Spinal cord (tissue), 10 donors: ENCODE data around the gene YEATS2. TPM values are rescaled to one million over a fixed set of nuclear protein-coding genes. Genes with fewer than 3 reads are reported as not detected.
"Not testable (repeated sequence)": the region's sequence is repeated elsewhere in the genome, so short reads cannot be mapped to it uniquely, and the experiment has no call there.

Experiments used
- DNase-seq, 6 donors: peaks; one replicate each; pipeline versions ENCODE4 v3.0.0 to v3.0.0-alpha.2; 2013 to 2015; ENCODE audit warnings: low spot score in 6 of 6, low read depth in 4 of 6
- H3K27ac ChIP-seq: one replicate; pipeline ENCODE4 v1.5.1; 2013; ENCODE audit warnings: low read depth, low read length, control low read depth
- H3K27me3 ChIP-seq: one replicate; pipeline ENCODE4 v1.6.1; 2013; ENCODE audit warnings: low read length; ENCODE audit not compliant: control insufficient read depth, insufficient read depth
- H3K36me3 ChIP-seq: one replicate; pipeline ENCODE4 v1.6.1; 2013; ENCODE audit warnings: low read length; ENCODE audit not compliant: control insufficient read depth, insufficient read depth
- H3K4me1 ChIP-seq: one replicate; pipeline ENCODE4 v1.6.1; 2013; ENCODE audit warnings: low read length; ENCODE audit not compliant: control insufficient read depth, insufficient read depth
- H3K4me3 ChIP-seq: one replicate; pipeline ENCODE4 v1.5.1; 2013; ENCODE audit warnings: low read depth, low read length, control low read depth
- H3K9me3 ChIP-seq: one replicate; pipeline ENCODE4 v1.6.1; 2013; ENCODE audit warnings: low read length; ENCODE audit not compliant: control insufficient read depth, insufficient read depth
- WGBS: methylation state at CpG from one replicate; pipeline ENCODE4 v1.1.5; 2013; ENCODE audit warnings: missing lambda C conversion rate; ENCODE audit not compliant: insufficient coverage; 5-methylcytosine and 5-hydroxymethylcytosine counted together
- polyA plus RNA-seq, 2 donors: library from polyadenylated mRNA; unstranded; fragments of 120-200 nt; gene quantifications; one replicate each; pipeline ENCODE4 v1.2.1, GENCODE V29; 2013; ENCODE audit not compliant: insufficient read length in 2 of 2
- total RNA-seq, 2 donors: library from RNA; depleted of rRNA in 1 of 2; stranded (reverse); fragments of 120-200 nt in 1 of 2; fragments of >200 nt in 1 of 2; gene quantifications; one replicate each; pipeline versions ENCODE4 v1.2.3 to v1.2.4, GENCODE V29; 2013 to 2014
- donor health status: healthy.

Gene YEATS2
- total and polyA plus RNA-seq, 4 donors = 32.9 to 43.3 (median 37.3) TPM

DNA sequence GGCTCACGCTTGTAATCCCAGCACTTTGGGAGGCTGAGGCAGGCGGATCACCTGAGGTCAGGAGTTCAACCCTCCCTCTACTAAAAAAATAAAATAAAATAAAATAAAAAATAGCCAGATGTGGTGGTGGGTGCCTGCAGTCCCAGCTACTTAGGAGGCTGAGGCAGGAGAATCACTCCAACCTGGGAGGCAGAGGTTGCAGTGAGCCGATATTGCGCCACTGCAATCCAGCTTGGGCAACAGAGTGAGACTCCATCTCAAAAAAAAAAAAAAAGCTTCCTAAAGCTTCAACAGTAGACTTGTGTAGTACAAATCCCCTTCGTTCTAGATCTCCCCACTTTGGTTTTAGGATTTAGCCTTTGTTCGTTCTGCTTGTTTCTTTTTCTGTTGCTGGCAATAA, 6.3 kb downstream of the YEATS2 start:
- H3K27me3 ChIP-seq, DNase-seq, H3K9me3 ChIP-seq, H3K27ac ChIP-seq, H3K4me3 ChIP-seq: not testable (repeated sequence)
- Histone ChIP-seq H3K36me3 (peaks cover 12% of the 10 kb centered on the region), H3K4me1 (peaks cover 11% of the 10 kb centered on the region)
- WGBS = no CpG with 5 or more reads among the region's 6 CpGs

DNA sequence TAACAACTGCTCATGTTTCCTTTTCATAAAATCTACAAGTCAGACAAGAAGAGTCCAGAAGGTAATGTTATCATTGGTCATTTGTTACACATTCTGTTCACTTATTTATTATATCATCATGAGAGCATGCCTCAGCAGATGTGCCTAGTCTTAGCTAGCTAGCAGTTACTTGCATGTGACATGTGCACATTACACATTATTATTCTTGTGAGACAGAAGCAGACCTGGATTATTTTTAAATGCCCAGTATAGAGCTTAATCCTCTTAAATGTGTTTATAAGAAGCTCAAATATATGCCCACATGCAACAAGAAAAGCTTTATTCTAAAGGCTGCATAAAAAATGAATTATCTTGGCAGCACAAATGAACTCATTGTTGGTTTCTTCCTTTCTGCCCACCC, 12.6 kb downstream of the YEATS2 start:
- no peaks in the 10 kb centered on the region for H3K9me3 ChIP-seq
- H3K4me1 ChIP-seq = no peaks in the 10 kb centered on the region
- H3K27ac ChIP-seq = no peak overlapping the region
- H3K27me3 ChIP-seq = no peaks in the 10 kb centered on the region
- DNase-seq = no peak
- no peaks in the 10 kb centered on the region for H3K36me3 ChIP-seq
- no peak overlapping the region for H3K4me3 ChIP-seq

- Histone ChIP-seq H3K4me3 (no peak overlapping the region), H3K4me1 (no peaks in the 10 kb centered on the region), H3K9me3 (no peaks in the 10 kb centered on the region), H3K36me3 (peaks cover 7% of the 10 kb centered on the region), H3K27ac (no peak overlapping the region), H3K27me3 (no peaks in the 10 kb centered on the region)
- 100% methylated on average over 3 of the region's 3 CpGs for WGBS
- no peak for DNase-seq
Measured at GRCh38 chr3:183711516-183711915, 13.9 kb downstream of the YEATS2 start.

- H3K27ac ChIP-seq = peak overlapping the region; percentile 75
- H3K9me3 ChIP-seq = no peaks in the 10 kb centered on the region
- no peaks in the 10 kb centered on the region for H3K4me1 ChIP-seq
- DNase-seq = peak in 1 of 6 donors; percentile 9
- H3K27me3 ChIP-seq = no peaks in the 10 kb centered on the region
- peaks cover 21% of the 10 kb centered on the region for H3K36me3 ChIP-seq
- no peak overlapping the region for H3K4me3 ChIP-seq
Measured at GRCh38 chr3:183714622-183715021, 17.0 kb downstream of the YEATS2 start.

DNA sequence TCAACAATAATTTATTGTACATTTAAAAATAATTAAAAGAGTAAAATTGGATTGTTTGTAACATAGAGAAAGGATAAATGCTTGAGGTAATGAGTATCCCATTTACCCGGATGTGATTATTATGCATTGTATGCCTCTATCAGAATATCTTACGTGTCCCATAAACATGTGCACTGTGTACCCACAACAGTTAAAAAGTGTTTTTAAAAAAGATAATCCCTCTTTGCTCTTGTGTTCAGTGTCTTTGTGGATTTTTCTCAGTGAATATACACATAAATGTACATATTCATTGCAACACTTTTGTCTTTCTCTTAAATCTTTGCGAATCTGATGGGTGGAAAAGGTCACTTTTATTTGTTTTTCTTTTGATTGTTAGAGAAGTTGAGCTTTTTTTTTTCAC, 20.4 kb downstream of the YEATS2 start:
- no peak for DNase-seq
- peaks cover 31% of the 10 kb centered on the region for H3K36me3 ChIP-seq
- H3K27ac ChIP-seq = no peak overlapping the region
- no peak overlapping the region for H3K4me3 ChIP-seq
- no CpG with 5 or more reads among the region's 3 CpGs for WGBS
- no peaks in the 10 kb centered on the region for H3K27me3 ChIP-seq
- no peaks in the 10 kb centered on the region for H3K4me1 ChIP-seq
- H3K9me3 ChIP-seq = no peaks in the 10 kb centered on the region

- Histone ChIP-seq H3K36me3 (peaks cover 42% of the 10 kb centered on the region), H3K27ac (no peak overlapping the region), H3K9me3 (no peaks in the 10 kb centered on the region), H3K4me1 (no peaks in the 10 kb centered on the region), H3K27me3 (no peaks in the 10 kb centered on the region), H3K4me3 (no peak overlapping the region)
- no peak for DNase-seq
- 40% methylated on average over 1 of the region's 6 CpGs for WGBS
Measured at GRCh38 chr3:183725387-183725786, 27.8 kb downstream of the YEATS2 start.

DNA sequence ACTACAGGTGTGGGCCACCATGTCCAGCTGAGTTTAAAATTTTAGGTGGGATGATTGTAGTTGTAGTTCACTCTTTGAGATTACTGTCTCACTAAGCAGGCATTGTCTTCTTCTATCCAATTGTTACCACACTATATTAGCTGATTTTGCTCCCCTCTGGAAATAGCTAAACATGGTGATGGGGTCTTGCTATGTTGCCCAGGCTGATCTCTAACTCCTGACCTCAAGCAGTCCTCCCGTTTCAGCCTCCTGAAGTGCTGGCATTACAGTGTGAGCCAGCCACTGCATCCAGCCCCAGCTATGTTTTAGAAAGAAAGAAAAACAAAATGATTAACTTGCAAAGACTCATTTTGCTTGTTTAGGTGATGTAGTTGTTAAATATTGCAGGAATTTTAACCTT, 30.6 kb downstream of the YEATS2 start:
- Histone ChIP-seq H3K4me3 (no peak overlapping the region), H3K9me3 (no peaks in the 10 kb centered on the region), H3K27me3 (no peaks in the 10 kb centered on the region), H3K27ac (no peak overlapping the region), H3K4me1 (no peaks in the 10 kb centered on the region), H3K36me3 (peaks cover 40% of the 10 kb centered on the region)
- WGBS = no CpG with 5 or more reads among the region's 1 CpG
- DNase-seq = no peak

GRCh38 chr3:183730361-183730760, 32.8 kb downstream of the YEATS2 start:
- Histone ChIP-seq H3K4me3 (no peak overlapping the region), H3K4me1 (no peaks in the 10 kb centered on the region), H3K27ac (no peak overlapping the region), H3K9me3 (no peaks in the 10 kb centered on the region), H3K36me3 (peaks cover 35% of the 10 kb centered on the region), H3K27me3 (no peaks in the 10 kb centered on the region)
- WGBS = no CpG with 5 or more reads among the region's 2 CpGs
- no peak for DNase-seq

DNA sequence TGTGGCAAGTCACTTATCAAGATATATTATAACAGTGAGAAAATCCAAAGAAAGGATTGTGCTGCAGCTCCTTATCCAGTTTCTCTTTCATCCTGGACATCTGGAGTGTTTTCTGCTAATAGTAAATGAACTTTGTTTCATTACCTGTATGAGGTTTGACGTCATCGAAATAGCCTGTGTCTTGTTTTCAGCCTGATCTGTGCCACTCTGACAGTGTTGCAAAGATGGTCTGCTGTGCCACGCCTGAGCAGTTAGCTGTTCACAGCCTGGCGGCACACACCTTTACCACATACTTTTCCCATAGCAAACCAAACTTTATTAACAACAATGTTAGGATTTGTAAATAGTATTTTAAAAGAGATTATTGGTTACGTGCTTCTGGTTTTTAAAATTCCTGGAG, 34.0 kb downstream of the YEATS2 start:
- Histone ChIP-seq H3K27ac (no peak overlapping the region), H3K36me3 (peaks cover 37% of the 10 kb centered on the region), H3K4me1 (no peaks in the 10 kb centered on the region), H3K4me3 (no peak overlapping the region), H3K27me3 (no peaks in the 10 kb centered on the region), H3K9me3 (no peaks in the 10 kb centered on the region)
- WGBS = 100% methylated on average over 2 of the region's 5 CpGs
- DNase-seq = no peak

DNA sequence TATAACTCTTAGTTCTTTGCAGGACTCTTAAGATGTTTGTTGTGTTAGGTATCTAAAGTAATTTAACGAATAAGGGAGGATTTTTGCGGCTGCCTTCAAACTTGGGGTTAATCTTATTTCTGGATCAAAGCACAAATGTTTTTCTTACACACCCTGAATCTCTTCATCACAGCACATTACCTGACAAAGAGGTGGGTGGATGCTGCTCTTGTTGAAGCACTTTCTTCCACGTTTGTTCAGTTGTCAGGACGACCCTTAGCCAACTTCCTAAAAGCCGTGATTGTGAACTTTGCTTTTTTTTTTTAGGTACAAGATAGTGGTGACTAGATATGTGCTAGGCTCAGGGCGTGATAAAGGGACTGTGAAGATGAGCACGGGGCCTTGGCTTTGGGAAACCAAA, 36.0 kb downstream of the YEATS2 start:
- Histone ChIP-seq H3K36me3 (peaks cover 32% of the 10 kb centered on the region), H3K27me3 (no peaks in the 10 kb centered on the region), H3K9me3 (no peaks in the 10 kb centered on the region), H3K27ac (no peak overlapping the region), H3K4me3 (no peak overlapping the region), H3K4me1 (no peaks in the 10 kb centered on the region)
- DNase-seq = no peak
- WGBS = 100% methylated on average over 1 of the region's 7 CpGs
